HS-27A (cell line): ENCODE measurements around the gene ENO1.
A peak's percentile ranks its signal among the peaks of the same experiment; 100 is the strongest.
"Not testable (repeated sequence)": the region's sequence is repeated elsewhere in the genome, so short reads cannot be mapped to it uniquely, and the experiment has no call there.

Experiments
- DNase-seq: peaks from one replicate; pipeline ENCODE4 v3.0.0-alpha.2; 2012; ENCODE audit warnings: low read depth, missing footprints

ENO1 gene

DNA sequence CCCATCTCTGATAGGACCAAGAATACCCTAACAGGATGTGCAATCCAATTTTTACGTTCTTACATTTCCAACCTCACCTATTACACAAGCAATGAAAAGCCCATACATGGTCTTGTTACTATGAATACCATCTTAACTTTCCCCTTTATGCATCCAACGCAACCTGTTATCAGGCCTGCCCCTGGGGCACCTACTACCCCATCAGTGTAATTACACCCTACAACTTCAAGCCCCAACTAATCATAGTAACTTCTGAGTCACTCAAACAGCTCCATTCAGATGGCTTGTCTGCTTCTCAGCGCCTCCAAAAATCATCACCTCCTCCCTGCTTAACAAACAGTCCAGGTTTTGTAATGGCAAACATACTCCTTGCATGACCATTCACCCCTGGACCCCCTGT is 18.3 kb upstream of the ENO1 start:
- not testable (repeated sequence) for DNase-seq

- no peak for DNase-seq
Measured at GRCh38 chr1:8892026-8892425, 13.5 kb upstream of the ENO1 start.

DNA sequence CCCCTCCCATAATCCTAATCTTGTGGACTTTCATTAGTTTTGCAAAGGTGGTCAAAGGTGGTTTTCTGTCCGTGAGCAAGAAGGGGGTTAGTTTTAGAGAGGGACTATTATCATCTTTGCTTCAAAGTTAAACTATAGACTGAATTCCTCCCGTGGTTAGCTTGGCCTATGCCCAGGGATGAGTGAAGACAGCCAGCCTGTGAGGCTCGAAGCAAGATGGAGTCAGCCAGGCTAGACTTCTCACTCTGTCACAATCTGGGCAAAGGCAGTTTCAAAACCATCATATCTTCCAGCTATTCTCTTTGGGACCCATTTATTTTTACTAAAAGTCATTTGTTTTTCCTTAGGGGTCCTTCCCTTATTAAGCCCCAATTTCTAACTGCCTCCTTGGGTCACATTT is 12.9 kb upstream of the ENO1 start:
- no peak for DNase-seq

DNA sequence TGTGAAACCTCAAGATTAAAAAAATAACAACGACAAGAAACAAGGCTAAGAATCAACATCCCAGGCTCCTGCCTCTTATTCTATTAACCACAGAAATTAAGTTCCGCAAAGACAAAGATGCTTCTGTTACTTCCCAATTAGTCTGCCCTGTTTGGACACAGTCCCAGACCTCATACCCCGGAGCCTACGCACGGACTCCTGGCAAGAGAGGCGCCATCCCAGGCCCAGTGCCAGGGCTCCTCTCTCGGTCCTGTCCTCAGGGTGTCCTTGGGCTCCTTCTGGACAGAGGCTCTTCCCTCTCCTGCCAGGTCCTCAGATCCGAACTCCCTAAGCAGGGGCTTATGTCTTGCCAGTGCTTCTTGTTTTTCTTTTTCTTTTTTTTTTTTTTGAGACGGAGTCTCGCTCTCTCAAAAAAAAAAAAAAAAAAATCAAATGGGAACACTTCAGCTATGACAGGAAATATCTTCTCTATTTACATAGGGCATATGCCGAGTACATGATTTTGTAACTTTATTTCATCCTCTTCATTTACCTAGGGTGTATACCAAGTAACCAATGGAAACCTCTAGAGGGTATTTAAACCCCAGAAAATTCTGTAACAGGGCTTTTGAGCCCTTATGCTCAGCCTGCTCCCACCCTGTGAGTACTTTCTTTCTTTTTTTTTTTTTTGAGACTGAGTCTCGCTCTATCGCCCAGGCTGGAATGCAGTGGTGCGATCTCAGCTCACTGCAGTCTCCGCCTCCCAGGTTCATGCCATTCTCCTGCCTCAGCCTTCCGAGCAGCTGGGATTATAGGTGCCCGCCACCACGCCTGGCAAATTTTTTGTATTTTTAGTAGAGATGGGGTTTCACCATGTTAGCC is 11.7 kb upstream of the ENO1 start:
- DNase-seq: no peak

DNA sequence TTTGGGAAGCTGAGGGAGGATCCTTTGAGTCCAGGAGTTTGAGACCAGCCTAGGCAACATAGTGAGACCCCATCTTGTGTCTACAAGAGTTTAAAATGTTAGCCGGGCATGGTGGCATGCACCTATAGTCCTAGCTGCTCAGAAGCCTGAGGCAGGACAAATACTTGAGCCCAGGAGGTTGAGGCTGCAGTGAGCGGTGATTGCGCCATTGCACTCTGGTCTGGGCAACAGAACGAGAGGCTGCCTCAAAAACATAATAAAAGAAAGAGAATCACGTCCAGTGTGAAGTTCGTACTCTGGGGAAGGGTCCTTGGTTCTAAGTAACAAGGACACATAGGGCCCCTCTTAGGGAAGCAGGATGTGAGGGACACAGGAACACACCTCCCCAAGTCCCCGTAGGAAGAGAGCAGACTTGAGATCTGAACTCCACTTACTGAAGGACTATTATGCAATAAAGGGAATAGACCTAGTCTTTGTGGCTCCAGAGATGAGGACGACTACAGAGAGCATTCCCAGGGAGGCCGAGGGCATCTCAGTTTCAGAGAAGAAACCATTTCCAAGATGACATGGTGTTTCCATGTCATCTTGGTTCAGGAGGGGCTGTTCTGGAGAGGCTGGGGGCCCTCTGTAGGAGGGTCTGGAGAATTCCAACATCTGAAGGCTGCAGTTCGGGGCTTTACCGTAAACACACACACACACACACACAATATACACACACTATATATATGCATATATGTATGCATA is 10.8 kb upstream of the ENO1 start:
- no peak for DNase-seq

- DNase-seq: no peak
Measured at GRCh38 chr1:8886589-8886988, 8.1 kb upstream of the ENO1 start.

DNA sequence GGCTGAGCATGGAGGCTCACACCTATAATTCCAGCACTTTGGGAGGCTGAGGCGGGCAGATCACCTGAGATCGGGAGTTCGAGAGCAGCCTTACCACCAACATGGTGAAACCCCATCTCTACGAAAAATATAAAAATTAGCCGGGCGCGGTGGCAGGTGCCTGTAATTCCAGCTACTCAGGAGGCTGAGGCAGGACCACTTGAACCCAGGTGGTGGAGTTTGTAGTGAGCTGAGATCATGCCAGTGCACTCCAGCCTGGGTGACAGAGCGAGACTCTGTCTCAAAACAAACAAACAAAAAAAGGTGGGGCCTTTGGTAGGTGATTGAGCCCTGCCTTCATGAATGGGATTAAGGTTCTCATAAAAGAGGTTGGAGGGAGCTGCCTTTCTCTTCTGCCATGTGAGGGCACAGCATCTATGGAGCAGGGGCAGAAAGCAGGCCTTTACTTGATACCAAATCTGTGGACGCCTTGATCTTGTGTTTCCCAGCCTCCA is 7.6 kb upstream of the ENO1 start:
- DNase-seq: not testable (repeated sequence)

DNA sequence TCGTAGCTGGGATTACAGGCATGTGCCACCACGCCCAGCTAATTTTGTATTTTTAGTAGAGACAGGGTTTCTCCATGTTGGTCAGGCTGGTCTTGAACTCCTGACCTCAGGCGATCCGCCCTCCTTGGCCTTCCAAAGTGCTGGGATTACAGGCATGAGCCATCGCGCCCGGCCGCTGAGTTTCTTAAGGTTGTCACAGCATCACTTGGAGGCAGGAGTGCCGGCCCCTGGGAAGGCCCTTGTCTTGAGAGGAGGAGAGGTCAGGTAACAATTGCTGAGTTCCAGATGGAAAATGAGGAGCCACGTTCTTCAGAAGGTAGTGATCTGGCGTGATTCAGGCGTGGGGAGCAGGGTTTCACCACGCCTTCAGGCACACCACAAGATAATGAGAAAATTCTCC is 5.6 kb upstream of the ENO1 start:
- not testable (repeated sequence) for DNase-seq

- no peak for DNase-seq
Measured at GRCh38 chr1:8883491-8883890, 5.0 kb upstream of the ENO1 start.

DNA sequence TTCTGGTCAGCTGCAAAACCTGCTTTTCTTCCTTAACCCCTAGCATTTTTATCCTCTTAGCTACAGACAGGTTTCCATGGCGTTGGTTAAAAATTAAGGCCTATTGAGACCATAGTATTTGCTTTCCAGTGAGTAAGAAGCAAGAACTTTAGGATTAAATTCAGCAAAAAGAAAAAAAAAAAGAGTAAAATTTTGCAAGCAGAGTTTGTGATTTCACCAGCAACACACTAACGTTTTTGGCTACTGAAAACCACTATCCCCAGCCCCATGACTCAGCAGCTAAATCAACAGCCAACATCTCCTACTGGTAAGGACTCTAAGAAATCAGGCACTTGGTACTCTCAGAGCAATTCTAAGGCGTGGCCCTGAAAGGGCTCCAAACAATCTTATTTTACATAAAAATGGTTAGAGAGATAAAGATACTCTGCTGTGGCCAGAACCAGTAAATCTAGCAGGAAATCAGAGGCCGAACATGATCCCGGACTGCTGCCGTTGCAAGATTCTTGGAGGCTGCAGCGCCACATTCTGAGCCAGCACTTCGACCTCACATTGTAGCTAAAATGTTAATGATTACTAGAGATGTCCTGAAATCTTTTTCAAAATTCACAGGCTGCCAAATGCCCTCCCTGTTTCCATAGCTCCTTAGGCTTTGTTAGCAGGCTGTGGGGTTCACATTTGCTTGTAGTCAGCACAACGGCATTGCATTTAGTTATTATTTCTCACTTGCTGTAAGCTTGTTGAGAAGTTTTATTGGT is 1.6 kb upstream of the ENO1 start:
- peak; percentile 92 for DNase-seq

DNA sequence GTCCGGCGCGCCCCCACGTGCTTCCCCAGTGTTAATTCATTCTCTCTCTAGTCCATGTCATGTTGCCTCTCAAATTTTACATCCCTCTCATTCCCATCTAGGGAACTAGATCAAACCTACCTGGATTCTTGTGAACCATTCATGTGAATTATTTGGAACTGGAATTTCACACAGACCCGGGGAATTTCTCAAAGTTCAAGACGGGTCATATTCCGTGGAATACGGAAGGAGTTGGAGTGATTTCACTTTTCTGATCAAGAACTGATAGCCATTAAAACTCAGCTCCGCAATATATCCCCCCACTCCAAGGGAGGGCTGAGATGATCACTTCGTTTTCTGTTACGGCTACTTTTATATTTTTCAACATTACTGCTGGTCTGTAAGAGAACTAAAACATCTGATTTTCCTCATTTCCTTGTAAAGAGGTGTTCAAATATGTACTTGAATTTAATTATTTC is 1.0 kb upstream of the ENO1 start:
- DNase-seq: no peak

GRCh38 chr1:8878698-8879463 is 395 bp upstream of the ENO1 start:
- peak; percentile 95 for DNase-seq

DNA sequence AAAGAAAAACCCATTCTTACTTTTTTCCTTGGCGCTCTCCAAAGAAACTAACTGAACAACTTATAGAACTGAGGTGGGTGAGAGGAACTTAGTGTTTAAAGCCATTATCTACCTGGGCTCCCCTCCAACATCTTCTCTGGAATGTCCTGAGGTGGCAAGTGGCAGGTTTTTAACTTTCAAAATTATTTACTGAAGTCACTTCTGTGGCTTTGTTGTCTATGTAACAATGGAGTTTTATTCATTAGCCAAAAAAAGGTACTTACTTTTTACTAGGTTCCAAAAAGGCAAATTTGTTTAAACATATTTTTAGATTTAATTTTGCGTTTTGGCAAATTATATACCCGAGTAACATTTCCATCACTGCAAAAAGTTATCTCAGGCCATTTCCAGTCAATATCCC is 2.4 kb downstream of the ENO1 start:
- DNase-seq: no peak

DNA sequence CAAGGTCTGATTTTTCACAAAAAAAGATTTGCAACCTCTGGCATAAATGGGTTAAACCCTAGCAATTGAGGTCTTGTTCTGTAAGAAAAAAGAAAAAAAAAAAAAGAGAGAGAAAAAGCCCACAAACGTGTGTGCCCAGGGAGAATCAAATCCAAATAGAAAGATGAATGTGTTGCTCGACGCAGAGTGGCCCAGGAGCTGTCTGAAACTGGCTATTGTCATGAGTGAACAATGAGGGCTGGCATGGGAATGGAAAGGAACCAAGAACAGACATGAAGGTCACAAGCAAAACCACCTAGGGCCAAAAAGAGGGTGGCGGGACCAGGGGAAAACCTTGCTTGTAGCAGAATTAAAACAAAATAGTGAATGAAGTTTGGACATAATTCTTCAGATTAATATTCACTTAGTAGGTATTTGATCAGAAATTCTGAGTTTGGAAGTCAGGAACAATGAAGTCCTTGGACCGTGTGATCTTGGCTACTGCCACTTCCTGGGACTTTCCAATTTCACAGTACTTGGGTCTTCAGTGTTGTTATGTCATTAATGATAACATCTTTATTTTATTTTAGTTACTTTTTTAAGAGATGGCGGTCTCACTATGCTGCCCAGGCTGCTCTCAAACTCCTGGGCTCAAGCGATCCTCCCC is 3.1 kb downstream of the ENO1 start:
- no peak for DNase-seq

GRCh38 chr1:8874230-8875201 is 4.0 kb downstream of the ENO1 start:
- DNase-seq: no peak

DNA sequence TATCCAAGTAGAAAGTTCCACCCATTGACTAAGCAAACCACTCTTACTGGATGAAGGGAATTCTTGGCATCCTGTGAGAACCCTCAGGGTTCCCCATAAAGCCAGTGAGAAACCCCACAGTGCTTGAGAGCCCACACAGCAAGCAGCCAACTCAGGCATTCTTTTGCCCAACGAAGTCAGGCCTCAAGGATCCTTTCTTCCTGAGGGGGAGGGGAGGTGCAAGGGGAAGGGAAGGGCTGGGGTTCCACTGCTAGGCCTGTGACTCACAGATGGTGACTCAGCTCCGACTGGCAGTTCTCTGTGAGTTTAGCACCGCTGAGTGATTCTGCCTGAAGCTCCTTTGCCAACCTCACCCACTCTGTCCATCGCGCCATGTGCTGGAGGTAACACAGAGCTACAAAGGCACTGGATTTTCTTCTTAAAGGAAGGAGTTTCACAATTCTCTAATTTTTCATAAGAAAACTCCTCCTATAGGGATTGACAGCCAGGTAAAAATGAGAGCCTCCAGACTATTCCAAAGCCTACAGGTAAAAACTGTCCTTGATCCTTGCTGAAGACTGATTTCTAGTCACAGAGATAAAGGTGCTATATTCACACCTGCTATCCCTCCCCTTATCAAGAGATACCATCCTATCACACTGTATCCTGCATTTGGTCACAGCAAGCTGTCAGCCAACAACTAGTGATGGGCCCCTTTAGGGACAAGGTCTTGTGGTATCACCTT is 4.8 kb downstream of the ENO1 start:
- peak; percentile 99 for DNase-seq

DNA sequence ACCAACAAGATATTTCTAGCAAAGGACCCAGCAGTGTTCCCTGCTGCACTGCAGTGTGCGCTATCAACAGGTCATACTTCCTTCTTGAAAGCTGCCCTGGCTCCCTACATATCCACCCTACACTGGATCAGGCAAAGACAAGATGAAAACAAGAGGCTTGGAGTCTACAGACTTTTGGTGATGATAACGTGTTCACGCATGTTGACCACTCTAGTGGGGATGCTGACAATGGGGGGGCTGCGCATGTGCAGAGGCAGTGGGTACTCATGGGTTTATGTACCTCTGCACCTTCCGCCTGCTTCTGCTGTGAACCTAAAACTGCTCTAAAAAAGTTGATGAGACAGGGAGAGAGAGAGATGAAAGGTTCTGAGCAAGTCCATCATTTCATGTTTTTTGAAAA is 5.5 kb downstream of the ENO1 start:
- DNase-seq: no peak

- no peak for DNase-seq
Measured at GRCh38 chr1:8871965-8872399, 6.5 kb downstream of the ENO1 start.

DNA sequence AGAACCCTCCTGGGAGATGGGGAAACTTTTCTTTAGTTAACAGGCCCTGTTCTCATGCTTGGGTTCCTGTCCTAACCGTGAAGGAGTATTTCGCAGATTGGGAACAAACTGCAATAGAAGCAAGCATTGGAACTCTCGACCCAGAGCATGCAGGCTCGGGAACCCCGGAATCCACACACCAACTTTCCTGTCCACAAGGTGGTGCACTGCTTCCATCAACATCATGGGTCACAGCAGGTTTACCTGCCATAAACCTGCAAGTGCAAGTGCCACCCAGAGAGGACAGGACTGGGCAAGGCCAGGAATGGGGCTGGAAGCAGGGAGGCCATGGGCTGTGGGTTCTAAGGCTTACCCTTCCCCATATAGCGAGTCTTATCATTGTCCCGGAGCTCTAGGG is 6.9 kb downstream of the ENO1 start:
- DNase-seq: no peak
